Measurements from ENCODE around the gene STK11. TPM values are rescaled to one million over a fixed set of nuclear protein-coding genes. Genes with fewer than 3 reads are reported as not detected.

The STK11 gene
- 33.8 TPM for polyA plus RNA-seq (2013, experiment 1 of 2)
- 34.4 TPM for polyA plus RNA-seq (2013, experiment 2 of 2)

GRCh38 chr19:1205114-1206099 is at the start of gene STK11:
Gene STK11 (plus strand): TSS chr19:1205778. CDS start chr19:1206914, 1,136 bp downstream.
- Histone ChIP-seq H3K9ac (ENCODE audit: low read length) (peak within 1 kb of the TSS; percentile 87), H2BK5ac (ENCODE audit: low read length) (no peak within 1 kb of the TSS), H4K8ac (ENCODE audit: low read depth, low read length) (peak within 1 kb of the TSS; percentile 97), H2BK120ac (ENCODE audit: low read depth, low read length) (peak within 1 kb of the TSS; percentile 46), H3K23ac (ENCODE audit: low read length) (no peak within 1 kb of the TSS), H3K4me2 (ENCODE audit: low read length) (peak within 1 kb of the TSS; percentile 90), H3K4me1 (ENCODE audit: control insufficient read depth, low read depth, low read length) (no peaks in the 10 kb centered on the region), H3K79me1 (ENCODE audit: low read length) (peaks cover 4% of the 10 kb centered on the region), H3K4ac (ENCODE audit: low read depth, low read length) (peak within 1 kb of the TSS; percentile 88), H2BK15ac (replicated peaks; ENCODE audit: low read depth) (no peak within 1 kb of the TSS), H3K18ac (ENCODE audit: low read length) (peak within 1 kb of the TSS; percentile 93), H3K27me3 (ENCODE audit: insufficient read depth, low read length, poor library complexity) (no peaks in the 10 kb centered on the region), H3K36me3 (ENCODE audit: control insufficient read depth, insufficient read depth, low read length) (peaks cover 2% of the 10 kb centered on the region), H3K27ac (ENCODE audit: low read depth, low read length) (peak within 1 kb of the TSS; percentile 50), H3K56ac (ENCODE audit: low read length) (peak within 1 kb of the TSS; percentile 90), H4K5ac (ENCODE audit: low read length) (no peak within 1 kb of the TSS), H3K4me3 (ENCODE audit: low read length) (peak within 1 kb of the TSS; percentile 65), H2AK5ac (ENCODE audit: low read length) (no peak within 1 kb of the TSS), H3K79me2 (ENCODE audit: control insufficient read depth, insufficient read depth, low read length) (peaks cover 34% of the 10 kb centered on the region)
- peak; percentile 98 for DNase-seq
- WGBS (ENCODE audit: extremely low coverage, insufficient coverage, low lambda C conversion rate) = no CpG with 5 or more reads among the region's 114 CpGs

GRCh38 chr19:1156305-1156801 is 49.2 kb upstream of the STK11 start:
- Histone ChIP-seq H3K56ac (ENCODE audit: low read length) (no peak overlapping the region), H2AK5ac (ENCODE audit: low read length) (no peak overlapping the region), H2BK120ac (ENCODE audit: low read depth, low read length) (no peak overlapping the region), H3K18ac (ENCODE audit: low read length) (no peak overlapping the region), H4K8ac (ENCODE audit: low read depth, low read length) (no peak overlapping the region), H2BK15ac (replicated peaks; ENCODE audit: low read depth) (no peak overlapping the region), H3K27ac (ENCODE audit: low read depth, low read length) (no peak overlapping the region), H3K9ac (ENCODE audit: low read length) (no peak overlapping the region), H3K4me1 (ENCODE audit: control insufficient read depth, low read depth, low read length) (no peaks in the 10 kb centered on the region), H3K4me3 (ENCODE audit: low read length) (no peak overlapping the region), H3K23ac (ENCODE audit: low read length) (no peak overlapping the region), H4K5ac (ENCODE audit: low read length) (no peak overlapping the region), H3K79me1 (ENCODE audit: low read length) (peaks cover 5% of the 10 kb centered on the region), H3K27me3 (ENCODE audit: insufficient read depth, low read length, poor library complexity) (no peaks in the 10 kb centered on the region), H3K4me2 (ENCODE audit: low read length) (no peak overlapping the region), H3K4ac (ENCODE audit: low read depth, low read length) (no peak overlapping the region), H2BK5ac (ENCODE audit: low read length) (no peak overlapping the region), H3K36me3 (ENCODE audit: control insufficient read depth, insufficient read depth, low read length) (peaks cover 1% of the 10 kb centered on the region), H3K79me2 (ENCODE audit: control insufficient read depth, insufficient read depth, low read length) (peaks cover 4% of the 10 kb centered on the region)
- no peak for DNase-seq
- WGBS (ENCODE audit: extremely low coverage, insufficient coverage, low lambda C conversion rate) = no CpG with 5 or more reads among the region's 24 CpGs

- no peaks in the 10 kb centered on the region for H3K4me1 ChIP-seq (ENCODE audit: control insufficient read depth, low read depth, low read length)
- no peak overlapping the region for H3K9ac ChIP-seq (ENCODE audit: low read length)
- no peak overlapping the region for H4K5ac ChIP-seq (ENCODE audit: low read length)
- no peak overlapping the region for H4K8ac ChIP-seq (ENCODE audit: low read depth, low read length)
- H3K27ac ChIP-seq (ENCODE audit: low read depth, low read length) = no peak overlapping the region
- no peak overlapping the region for H3K4ac ChIP-seq (ENCODE audit: low read depth, low read length)
- no peak overlapping the region for H3K56ac ChIP-seq (ENCODE audit: low read length)
- H2BK120ac ChIP-seq (ENCODE audit: low read depth, low read length) = no peak overlapping the region
- no peak overlapping the region for H3K4me3 ChIP-seq (ENCODE audit: low read length)
- no peak overlapping the region for H2AK5ac ChIP-seq (ENCODE audit: low read length)
- H3K23ac ChIP-seq (ENCODE audit: low read length) = no peak overlapping the region
- no CpG with 5 or more reads among the region's 46 CpGs for WGBS (ENCODE audit: extremely low coverage, insufficient coverage, low lambda C conversion rate)
- no peak overlapping the region for H2BK5ac ChIP-seq (ENCODE audit: low read length)
- peaks cover under 1% of the 10 kb centered on the region for H3K36me3 ChIP-seq (ENCODE audit: control insufficient read depth, insufficient read depth, low read length)
- peaks cover 5% of the 10 kb centered on the region for H3K79me1 ChIP-seq (ENCODE audit: low read length)
- no peak for DNase-seq
- no peak overlapping the region for H2BK15ac ChIP-seq (replicated peaks; ENCODE audit: low read depth)
- H3K4me2 ChIP-seq (ENCODE audit: low read length) = no peak overlapping the region
- no peaks in the 10 kb centered on the region for H3K27me3 ChIP-seq (ENCODE audit: insufficient read depth, low read length, poor library complexity)
- H3K18ac ChIP-seq (ENCODE audit: low read length) = no peak overlapping the region
- H3K79me2 ChIP-seq (ENCODE audit: control insufficient read depth, insufficient read depth, low read length) = peaks cover 4% of the 10 kb centered on the region
These were observed 48.6 kb upstream of the STK11 start for GRCh38 chr19:1156830-1157615.

- no peaks in the 10 kb centered on the region for H3K36me3 ChIP-seq (ENCODE audit: control insufficient read depth, insufficient read depth, low read length)
- DNase-seq = no peak
- H3K56ac ChIP-seq (ENCODE audit: low read length) = no peak overlapping the region
- peaks cover 4% of the 10 kb centered on the region for H3K79me2 ChIP-seq (ENCODE audit: control insufficient read depth, insufficient read depth, low read length)
- no CpG with 5 or more reads among the region's 69 CpGs for WGBS (ENCODE audit: extremely low coverage, insufficient coverage, low lambda C conversion rate)
- H3K4me3 ChIP-seq (ENCODE audit: low read length) = no peak overlapping the region
- peaks cover 5% of the 10 kb centered on the region for H3K79me1 ChIP-seq (ENCODE audit: low read length)
- no peak overlapping the region for H2BK120ac ChIP-seq (ENCODE audit: low read depth, low read length)
- no peak overlapping the region for H3K18ac ChIP-seq (ENCODE audit: low read length)
- H3K4ac ChIP-seq (ENCODE audit: low read depth, low read length) = no peak overlapping the region
- no peak overlapping the region for H2BK5ac ChIP-seq (ENCODE audit: low read length)
- H4K8ac ChIP-seq (ENCODE audit: low read depth, low read length) = no peak overlapping the region
- H4K5ac ChIP-seq (ENCODE audit: low read length) = no peak overlapping the region
- H3K23ac ChIP-seq (ENCODE audit: low read length) = no peak overlapping the region
- H2BK15ac ChIP-seq (replicated peaks; ENCODE audit: low read depth) = no peak overlapping the region
- no peaks in the 10 kb centered on the region for H3K4me1 ChIP-seq (ENCODE audit: control insufficient read depth, low read depth, low read length)
- no peak overlapping the region for H3K9ac ChIP-seq (ENCODE audit: low read length)
- H2AK5ac ChIP-seq (ENCODE audit: low read length) = no peak overlapping the region
- H3K27ac ChIP-seq (ENCODE audit: low read depth, low read length) = no peak overlapping the region
- H3K4me2 ChIP-seq (ENCODE audit: low read length) = no peak overlapping the region
- no peaks in the 10 kb centered on the region for H3K27me3 ChIP-seq (ENCODE audit: insufficient read depth, low read length, poor library complexity)
These were observed 47.4 kb upstream of the STK11 start for GRCh38 chr19:1157931-1158884.

- no peak overlapping the region for H3K23ac ChIP-seq (ENCODE audit: low read length)
- H2BK120ac ChIP-seq (ENCODE audit: low read depth, low read length) = no peak overlapping the region
- H4K8ac ChIP-seq (ENCODE audit: low read depth, low read length) = no peak overlapping the region
- H3K4ac ChIP-seq (ENCODE audit: low read depth, low read length) = no peak overlapping the region
- peaks cover 4% of the 10 kb centered on the region for H3K79me2 ChIP-seq (ENCODE audit: control insufficient read depth, insufficient read depth, low read length)
- no peak overlapping the region for H3K4me3 ChIP-seq (ENCODE audit: low read length)
- no peak overlapping the region for H3K4me2 ChIP-seq (ENCODE audit: low read length)
- no peak overlapping the region for H2AK5ac ChIP-seq (ENCODE audit: low read length)
- no peak overlapping the region for H3K18ac ChIP-seq (ENCODE audit: low read length)
- H2BK5ac ChIP-seq (ENCODE audit: low read length) = no peak overlapping the region
- no peak overlapping the region for H3K9ac ChIP-seq (ENCODE audit: low read length)
- no peak overlapping the region for H3K27ac ChIP-seq (ENCODE audit: low read depth, low read length)
- no peaks in the 10 kb centered on the region for H3K36me3 ChIP-seq (ENCODE audit: control insufficient read depth, insufficient read depth, low read length)
- no peak for DNase-seq
- H3K79me1 ChIP-seq (ENCODE audit: low read length) = peaks cover 5% of the 10 kb centered on the region
- no peak overlapping the region for H4K5ac ChIP-seq (ENCODE audit: low read length)
- H2BK15ac ChIP-seq (replicated peaks; ENCODE audit: low read depth) = no peak overlapping the region
- H3K56ac ChIP-seq (ENCODE audit: low read length) = no peak overlapping the region
- H3K27me3 ChIP-seq (ENCODE audit: insufficient read depth, low read length, poor library complexity) = no peaks in the 10 kb centered on the region
- no CpG with 5 or more reads among the region's 32 CpGs for WGBS (ENCODE audit: extremely low coverage, insufficient coverage, low lambda C conversion rate)
- no peaks in the 10 kb centered on the region for H3K4me1 ChIP-seq (ENCODE audit: control insufficient read depth, low read depth, low read length)
These were observed 46.6 kb upstream of the STK11 start for GRCh38 chr19:1158885-1159448.

Data from mesendoderm (in vitro differentiated cells).